Mesenchymal stem cell (in vitro differentiated cells and primary cell): ENCODE results near the gene TRPV4.

Experiments used
- DNase-seq: peaks from one replicate; pipeline ENCODE4 v3.0.0-alpha.2; 2013
- H2AFZ ChIP-seq: one replicate; pipeline ENCODE4 v1.6.1; 2013; ENCODE audit warnings: low read depth, mild to moderate bottlenecking, control low read depth, inconsistent platforms, low read length, moderate library complexity
- H2AK5ac ChIP-seq: 2 replicates; pipeline ENCODE4 v1.6.1; 2013; ENCODE audit warnings: low read length, moderate library complexity, mild to moderate bottlenecking, inconsistent platforms; ENCODE audit not compliant: severe bottlenecking
- H2BK120ac ChIP-seq: one replicate; pipeline ENCODE4 v1.6.1; 2013; ENCODE audit warnings: low read depth, mild to moderate bottlenecking, inconsistent platforms, low read length, moderate library complexity
- H2BK12ac ChIP-seq, 2 experiments: one replicate each; pipeline ENCODE4 v1.6.1; 2013; ENCODE audit warnings: inconsistent platforms in 2 of 2, low read length in 2 of 2, mild to moderate bottlenecking in 2 of 2, moderate library complexity in 2 of 2, control low read depth in 1 of 2
- H2BK15ac ChIP-seq: one replicate; pipeline ENCODE4 v1.6.1; 2013; ENCODE audit warnings: mild to moderate bottlenecking, low read depth, inconsistent platforms; ENCODE audit not compliant: poor library complexity, severe bottlenecking
- H2BK5ac ChIP-seq: 2 replicates; pipeline ENCODE4 v1.6.1; 2013; ENCODE audit warnings: low read depth, mild to moderate bottlenecking, low read length, control low read depth, inconsistent platforms; ENCODE audit not compliant: poor library complexity, severe bottlenecking
- H3K14ac ChIP-seq, 2 experiments: one replicate each; pipeline ENCODE4 v1.6.1; 2013; ENCODE audit warnings: inconsistent platforms in 2 of 2, low read length in 2 of 2, control low read depth in 1 of 2, mild to moderate bottlenecking in 1 of 2, moderate library complexity in 1 of 2
- H3K18ac ChIP-seq, 2 experiments: one replicate each; pipeline ENCODE4 v1.6.1; 2013; ENCODE audit warnings: inconsistent platforms in 2 of 2, low read length in 2 of 2, control low read depth in 1 of 2, low read depth in 1 of 2, mild to moderate bottlenecking in 1 of 2
- H3K23ac ChIP-seq, 2 experiments: one replicate each; pipeline ENCODE4 v1.6.1; 2013; ENCODE audit warnings: inconsistent platforms in 2 of 2, low read length in 2 of 2, mild to moderate bottlenecking in 2 of 2, moderate library complexity in 2 of 2, control low read depth in 1 of 2
- H3K27ac ChIP-seq: 2 replicates; pipeline ENCODE4 v1.5.1; 2013; ENCODE audit warnings: mild to moderate bottlenecking, moderate library complexity, low read length, control low read depth, inconsistent platforms; ENCODE audit not compliant: poor library complexity, severe bottlenecking
- H3K27me3 ChIP-seq, 2 experiments: 2 replicates each; pipeline versions ENCODE4 v1.6.1 to v1.7.0; 2013; ENCODE audit warnings: low read length in 2 of 2, mild to moderate bottlenecking in 2 of 2, moderate library complexity in 2 of 2, control low read depth in 1 of 2, inconsistent platforms in 1 of 2; ENCODE audit not compliant: control insufficient read depth in 1 of 2, insufficient read depth in 1 of 2
- H3K36me3 ChIP-seq, 2 experiments: 2 replicates each; pipeline versions ENCODE4 v1.6.1 to v1.7.0; 2013; ENCODE audit warnings: low read length in 2 of 2, control low read depth in 1 of 2, inconsistent platforms in 1 of 2, low read depth in 1 of 2, mild to moderate bottlenecking in 1 of 2; ENCODE audit not compliant: insufficient read depth in 2 of 2, control insufficient read depth in 1 of 2
- H3K4ac ChIP-seq, 2 experiments: one replicate each; pipeline ENCODE4 v1.6.1; 2013; ENCODE audit warnings: inconsistent platforms in 2 of 2, low read length in 2 of 2, mild to moderate bottlenecking in 2 of 2, moderate library complexity in 2 of 2, control low read depth in 1 of 2, low read depth in 1 of 2
- H3K4me1 ChIP-seq: 2 replicates; pipeline ENCODE4 v1.6.1; 2013; ENCODE audit warnings: low read depth, low read length, control low read depth; ENCODE audit not compliant: control insufficient read depth, insufficient read depth
- H3K4me2 ChIP-seq: 2 replicates; pipeline ENCODE4 v1.6.1; 2013; ENCODE audit warnings: low read length, mild to moderate bottlenecking, inconsistent platforms; ENCODE audit not compliant: poor library complexity, severe bottlenecking
- H3K4me3 ChIP-seq, 2 experiments: 2 replicates each; pipeline versions ENCODE4 v1.5.1 to v1.7.0; 2013; ENCODE audit warnings: low read length in 2 of 2, mild to moderate bottlenecking in 2 of 2, control low read depth in 1 of 2, low read depth in 1 of 2; ENCODE audit not compliant: insufficient read depth in 1 of 2
- H3K79me1 ChIP-seq: replicated peaks from 2 replicates; pipeline ENCODE4 v1.6.1; 2013; ENCODE audit warnings: mild to moderate bottlenecking, control low read depth, low read length, inconsistent platforms; ENCODE audit not compliant: poor library complexity, severe bottlenecking
- H3K9ac ChIP-seq: 2 replicates; pipeline ENCODE4 v1.7.0; 2013; ENCODE audit warnings: mild to moderate bottlenecking, low read length, moderate library complexity
- H3K9me3 ChIP-seq: 2 replicates; pipeline ENCODE4 v1.7.0; 2013; ENCODE audit warnings: mild to moderate bottlenecking, low read length; ENCODE audit not compliant: control insufficient read depth
- H4K8ac ChIP-seq: one replicate; pipeline ENCODE4 v1.6.1; 2013; ENCODE audit warnings: inconsistent platforms, mild to moderate bottlenecking, low read length, moderate library complexity
- H4K91ac ChIP-seq: one replicate; pipeline ENCODE4 v1.6.1; 2013; ENCODE audit warnings: mild to moderate bottlenecking, low read length, inconsistent platforms
- WGBS: methylation state at CpG from one replicate; pipeline ENCODE4 v1.1.7; 2013; ENCODE audit warnings: mixed read lengths; 5-methylcytosine and 5-hydroxymethylcytosine counted together

Gene TRPV4

GRCh38 chr12:109828754-109829511 is 4.3 kb downstream of the TRPV4 start:
- H3K27me3 ChIP-seq, result peaks cover 8 to 10% of the 10 kb centered on the region in 2 experiments
- no peak overlapping the region for H2BK15ac ChIP-seq
- no peak for DNase-seq
- H3K14ac ChIP-seq, result no peak overlapping the region
- H3K18ac ChIP-seq, result no peak overlapping the region
- H3K4me1 ChIP-seq, result peaks cover 16% of the 10 kb centered on the region
- no peaks in the 10 kb centered on the region for H3K36me3 ChIP-seq
- no peak overlapping the region for H2BK120ac ChIP-seq
- no peak overlapping the region for H4K8ac ChIP-seq
- H3K9ac ChIP-seq, result no peak overlapping the region
- H3K4me2 ChIP-seq, result no peak overlapping the region
- H4K91ac ChIP-seq, result peak overlapping the region; percentile 34
- no peaks in the 10 kb centered on the region for H3K9me3 ChIP-seq
- H3K23ac ChIP-seq, result no peak overlapping the region
- H3K79me1 ChIP-seq, result peaks cover 9% of the 10 kb centered on the region
- H2AK5ac ChIP-seq, result no peak overlapping the region
- no peak overlapping the region for H2AFZ ChIP-seq
- no peak overlapping the region for H3K4me3 ChIP-seq
- no peak overlapping the region for H2BK5ac ChIP-seq
- H3K27ac ChIP-seq, result no peak overlapping the region
- no peak overlapping the region for H2BK12ac ChIP-seq
- H3K4ac ChIP-seq, result no peak overlapping the region
- 67% methylated on average over 3 of the region's 3 CpGs for WGBS

GRCh38 chr12:109827566-109828550 is 5.3 kb downstream of the TRPV4 start:
- peak; percentile 56 for DNase-seq
- no peak overlapping the region for H2BK12ac ChIP-seq
- H2AFZ ChIP-seq, result no peak overlapping the region
- H2AK5ac ChIP-seq, result no peak overlapping the region
- no peak overlapping the region for H2BK5ac ChIP-seq
- no peak overlapping the region for H4K91ac ChIP-seq
- H3K18ac ChIP-seq, result no peak overlapping the region
- H2BK120ac ChIP-seq, result no peak overlapping the region
- no peak overlapping the region for H3K9ac ChIP-seq
- H2BK15ac ChIP-seq, result no peak overlapping the region
- no peak overlapping the region for H3K14ac ChIP-seq
- H3K23ac ChIP-seq, result no peak overlapping the region
- no peaks in the 10 kb centered on the region for H3K9me3 ChIP-seq
- no peak overlapping the region for H4K8ac ChIP-seq
- H3K27ac ChIP-seq, result no peak overlapping the region
- WGBS, result 68% methylated on average over 19 of the region's 19 CpGs
- peaks cover 8 to 10% of the 10 kb centered on the region in 2 experiments for H3K27me3 ChIP-seq
- H3K4me1 ChIP-seq, result peaks cover 16% of the 10 kb centered on the region
- no peak overlapping the region for H3K4me3 ChIP-seq
- H3K4me2 ChIP-seq, result no peak overlapping the region
- H3K79me1 ChIP-seq, result peaks cover 9% of the 10 kb centered on the region
- no peak overlapping the region for H3K4ac ChIP-seq
- no peaks in the 10 kb centered on the region for H3K36me3 ChIP-seq

GRCh38 chr12:109827080-109827479 is 6.1 kb downstream of the TRPV4 start:
- H3K23ac ChIP-seq, result no peak overlapping the region
- no peak overlapping the region for H4K91ac ChIP-seq
- H2BK120ac ChIP-seq, result no peak overlapping the region
- H2BK15ac ChIP-seq, result no peak overlapping the region
- no peak overlapping the region for H3K9ac ChIP-seq
- H3K36me3 ChIP-seq, result no peaks in the 10 kb centered on the region
- H2BK12ac ChIP-seq, result no peak overlapping the region
- peaks cover 7% of the 10 kb centered on the region for H3K79me1 ChIP-seq
- no peak overlapping the region for H4K8ac ChIP-seq
- WGBS, result 89% methylated on average over 3 of the region's 3 CpGs
- no peak overlapping the region for H3K4me2 ChIP-seq
- H3K9me3 ChIP-seq, result no peaks in the 10 kb centered on the region
- no peak overlapping the region for H2AFZ ChIP-seq
- no peak overlapping the region for H3K4ac ChIP-seq
- no peak overlapping the region for H3K4me3 ChIP-seq
- H2AK5ac ChIP-seq, result no peak overlapping the region
- no peak overlapping the region for H3K18ac ChIP-seq
- peaks cover 15% of the 10 kb centered on the region for H3K4me1 ChIP-seq
- no peak overlapping the region for H3K14ac ChIP-seq
- peaks cover 6% of the 10 kb centered on the region in 2 experiments for H3K27me3 ChIP-seq
- H3K27ac ChIP-seq, result no peak overlapping the region
- H2BK5ac ChIP-seq, result no peak overlapping the region
- no peak for DNase-seq

- H3K79me1 ChIP-seq, result peaks cover 6% of the 10 kb centered on the region
- peaks cover 10% of the 10 kb centered on the region for H3K4me1 ChIP-seq
- H2BK120ac ChIP-seq, result no peak overlapping the region
- no peak overlapping the region for H3K23ac ChIP-seq
- DNase-seq, result no peak
- no peak overlapping the region for H2AK5ac ChIP-seq
- H2BK15ac ChIP-seq, result no peak overlapping the region
- no peak overlapping the region for H2AFZ ChIP-seq
- no peak overlapping the region for H3K4ac ChIP-seq
- H3K36me3 ChIP-seq, result no peaks in the 10 kb centered on the region
- no peaks in the 10 kb centered on the region for H3K27me3 ChIP-seq
- no peak overlapping the region for H3K27ac ChIP-seq
- no peak overlapping the region for H4K8ac ChIP-seq
- no peak overlapping the region for H3K18ac ChIP-seq
- no peak overlapping the region for H3K14ac ChIP-seq
- H2BK12ac ChIP-seq, result no peak overlapping the region
- no peak overlapping the region for H3K9ac ChIP-seq
- no peak overlapping the region for H3K4me2 ChIP-seq
- 85% methylated on average over 7 of the region's 8 CpGs for WGBS
- H2BK5ac ChIP-seq, result no peak overlapping the region
- H4K91ac ChIP-seq, result no peak overlapping the region
- H3K9me3 ChIP-seq, result no peaks in the 10 kb centered on the region
- H3K4me3 ChIP-seq, result no peak overlapping the region
Measured at GRCh38 chr12:109824731-109825130, 8.5 kb downstream of the TRPV4 start.
